HL-60 (cell line): ENCODE measurements around the gene GPR146.
A peak's percentile ranks its signal among the peaks of the same experiment; 100 is the strongest.

Source experiments
- DNase-seq, 2 experiments: peaks; one replicate each; pipeline ENCODE4 v3.0.0-alpha.2; 2010 to 2020; ENCODE audit warnings: low read depth in 1 of 2, low spot score in 1 of 2
- H3K27ac ChIP-seq: fragments of 250-450 bp; sonication (Bioruptor Pico); replicated peaks from 2 replicates; pipeline ENCODE4 v1.5.1; 2020; ENCODE audit warnings: mild to moderate bottlenecking, moderate library complexity
- H3K27me3 ChIP-seq: fragments of 250-450 bp; sonication (Bioruptor Pico); 2 replicates; pipeline ENCODE4 v1.5.1; 2021; ENCODE audit warnings: mild to moderate bottlenecking, moderate library complexity; ENCODE audit not compliant: insufficient read depth, poor library complexity, severe bottlenecking
- H3K4me3 ChIP-seq: replicated peaks from 2 replicates; pipeline ENCODE4 v1.5.1; 2011; ENCODE audit warnings: mild to moderate bottlenecking, control low read depth, low read length; ENCODE audit not compliant: insufficient read depth
- CTCF ChIP-seq: IDR thresholded peaks from one replicate; pipeline ENCODE4 v1.5.1; 2011; ENCODE audit warnings: low read length, control low read depth, inconsistent platforms; ENCODE audit not compliant: insufficient read depth
- GABPA ChIP-seq: IDR thresholded peaks from 2 replicates; pipeline ENCODE4 v1.6.1; 2012; ENCODE audit warnings: low read depth
- POLR2AphosphoS5 ChIP-seq: IDR thresholded peaks from 2 replicates; pipeline ENCODE4 v1.6.1; 2012; ENCODE audit warnings: low read depth
- REST ChIP-seq: IDR thresholded peaks from 2 replicates; pipeline ENCODE4 v1.6.1; 2012; ENCODE audit warnings: low read depth; ENCODE audit not compliant: insufficient replicate concordance
- SPI1 ChIP-seq: IDR thresholded peaks from 2 replicates; pipeline ENCODE4 v1.6.1; 2012; ENCODE audit warnings: low read depth, mild to moderate bottlenecking, borderline replicate concordance

Gene GPR146

GRCh38 chr7:1054861-1055450, 10.6 kb downstream of the GPR146 start:
- TF ChIP-seq REST (no peak), SPI1 (no peak), GABPA (no peak), CTCF (no peak), POLR2AphosphoS5 (no peak)
- DNase-seq: peak in 1 of 2 experiments; percentile 78
- no peak overlapping the region for H3K4me3 ChIP-seq
- H3K27me3 ChIP-seq: no peaks in the 10 kb centered on the region
- H3K27ac ChIP-seq: peak overlapping the region; percentile 31; the same call in 1 of the 2 replicates

GRCh38 chr7:1055491-1055955, 11.2 kb downstream of the GPR146 start:
- Histone ChIP-seq H3K4me3 (no peak overlapping the region), H3K27ac (peak overlapping the region; percentile 31; the same call in 1 of the 2 replicates), H3K27me3 (no peaks in the 10 kb centered on the region)
- no peak for DNase-seq
- TF ChIP-seq GABPA (no peak), POLR2AphosphoS5 (no peak), CTCF (no peak), SPI1 (no peak), REST (no peak)

- Histone ChIP-seq H3K27me3 (no peaks in the 10 kb centered on the region), H3K4me3 (no peak overlapping the region), H3K27ac (no peak overlapping the region)
- peak in 1 of 2 experiments; percentile 31 for DNase-seq
- TF ChIP-seq POLR2AphosphoS5 (peak; percentile 43; the same call in 1 of the 2 replicates), GABPA (no peak)
Observed at GRCh38 chr7:1055956-1056784, 11.8 kb downstream of the GPR146 start.

GRCh38 chr7:1056785-1057410, 12.6 kb downstream of the GPR146 start:
- no peak overlapping the region for H3K27ac ChIP-seq
- no peak for DNase-seq
- TF ChIP-seq REST: no peak
- TF ChIP-seq CTCF: no peak
- H3K4me3 ChIP-seq: no peak overlapping the region
- no peaks in the 10 kb centered on the region for H3K27me3 ChIP-seq
